ENCODE data around the gene COG5. TPM values are rescaled to one million over a fixed set of nuclear protein-coding genes. Genes with fewer than 3 reads are reported as not detected.

Gene COG5
- total RNA-seq, 1 donor from 2014 or later = 29.8 TPM

DNA sequence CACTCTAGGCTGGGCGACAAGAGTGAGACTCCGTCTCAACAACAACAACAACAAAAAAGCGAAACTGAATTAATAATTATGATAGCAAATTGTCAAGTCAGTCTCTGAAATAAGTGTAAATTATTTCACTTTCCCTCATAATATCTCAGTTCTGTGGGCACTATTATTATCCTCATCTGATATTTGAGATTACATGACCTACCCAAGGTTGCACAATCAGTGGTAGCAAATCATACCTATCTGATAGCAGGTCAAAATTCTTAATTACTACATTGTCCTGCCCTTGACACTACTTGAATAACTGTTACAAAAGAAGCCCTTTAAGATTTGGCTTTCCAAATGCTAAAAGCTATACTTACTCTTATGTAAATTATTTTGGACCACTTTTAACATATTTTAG, 209.1 kb downstream of the COG5 start:
- no peak for DNase-seq (ENCODE audit: low spot score in 2 of 2)
- no peak for FAIRE-seq

GRCh38 chr7:107353701-107354100, 210.0 kb downstream of the COG5 start:
- no peak for FAIRE-seq

GRCh38 chr7:107345898-107346297, 217.8 kb downstream of the COG5 start:
- FAIRE-seq (no peak), DNase-seq (ENCODE audit: low spot score in 2 of 2) (no peak)

More at GRCh38 chr7:107353701-107354100, 210.0 kb downstream of the COG5 start:
- DNase-seq (ENCODE audit: low spot score in 2 of 2) = no peak

DNA sequence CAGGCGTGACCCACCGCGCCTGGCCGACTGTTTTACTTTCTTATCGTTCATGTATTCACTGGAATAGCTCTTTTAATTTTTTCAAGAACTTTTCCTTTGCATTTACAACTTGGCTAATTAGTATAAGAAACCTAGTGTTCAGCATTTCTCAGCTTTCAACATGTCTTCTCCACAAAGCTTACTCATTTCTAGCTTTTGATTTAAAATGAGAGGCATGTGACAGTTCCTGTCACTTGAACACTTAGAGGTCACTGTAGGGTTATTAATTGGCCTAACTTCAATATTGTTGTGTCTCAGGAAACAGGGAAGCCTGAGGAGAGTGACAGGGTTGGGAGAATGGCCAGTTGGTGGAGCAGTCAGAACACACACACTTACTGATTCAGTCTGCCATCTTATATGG, 218.9 kb downstream of the COG5 start:
- DNase-seq (ENCODE audit: low spot score in 2 of 2) (no peak), FAIRE-seq (no peak)

DNA sequence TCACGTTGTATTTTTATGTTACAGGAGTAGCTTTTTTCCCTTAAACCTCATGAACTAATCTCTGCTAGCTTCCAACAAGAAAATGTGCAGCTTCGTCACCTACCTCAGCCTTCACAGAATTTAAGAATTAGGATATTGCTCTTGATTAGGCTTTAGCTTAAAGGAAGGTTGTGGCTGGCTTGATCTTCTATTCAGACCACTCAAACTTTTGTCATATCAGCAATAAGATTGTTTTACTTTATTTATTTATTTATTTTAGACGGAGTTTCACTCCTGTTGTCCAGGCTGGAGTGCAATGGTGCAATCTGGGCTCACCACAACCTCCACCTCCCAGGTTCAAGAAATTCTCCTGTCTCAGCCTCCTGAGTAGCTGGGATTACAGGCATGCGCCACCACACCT, 219.4 kb downstream of the COG5 start:
- FAIRE-seq (no peak), DNase-seq (ENCODE audit: low spot score in 2 of 2) (no peak)

GRCh38 chr7:107338080-107338479, 225.6 kb downstream of the COG5 start:
- no peak for FAIRE-seq
- DNase-seq (ENCODE audit: low spot score in 2 of 2) = no peak

GRCh38 chr7:107332488-107333269, 231.0 kb downstream of the COG5 start:
- DNase-seq (ENCODE audit: low spot score in 2 of 2) (no peak), FAIRE-seq (no peak)

GRCh38 chr7:107330478-107330877, 233.2 kb downstream of the COG5 start:
- FAIRE-seq (no peak), DNase-seq (ENCODE audit: low spot score in 2 of 2) (no peak)

DNA sequence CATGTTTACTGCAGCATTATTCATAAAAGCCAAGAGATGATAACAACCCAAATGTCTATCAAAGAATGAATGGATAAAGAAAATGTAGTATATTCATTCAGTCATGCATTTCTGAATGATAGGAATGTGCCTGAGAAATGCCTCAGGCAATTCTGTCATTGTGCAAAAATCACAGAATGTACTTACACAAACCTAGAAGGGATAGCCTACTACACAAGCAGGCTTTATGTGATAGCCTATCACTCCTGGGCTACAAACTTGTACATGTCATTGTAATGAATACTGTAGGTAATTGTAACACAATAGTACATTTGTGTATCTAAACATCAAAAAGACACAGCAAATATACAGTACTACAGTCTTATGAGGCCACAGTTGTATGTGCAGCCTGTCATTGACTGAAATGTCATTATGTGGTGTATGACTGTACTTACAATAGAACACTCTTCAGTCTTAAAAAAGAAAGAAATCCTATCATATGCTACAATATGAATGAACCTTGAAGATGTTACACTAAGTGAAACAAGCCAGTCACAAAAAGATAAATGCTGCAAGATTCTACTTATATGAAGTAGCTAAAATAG, 235.6 kb downstream of the COG5 start:
- FAIRE-seq = no peak
- no peak for DNase-seq (ENCODE audit: low spot score in 2 of 2)

GRCh38 chr7:107326061-107326460, 237.7 kb downstream of the COG5 start:
- DNase-seq (ENCODE audit: low spot score in 2 of 2) = no peak
- no peak for FAIRE-seq

- no peak for DNase-seq (ENCODE audit: low spot score in 2 of 2)
- no peak for FAIRE-seq
These were observed 241.7 kb downstream of the COG5 start for GRCh38 chr7:107322015-107322414.

DNA sequence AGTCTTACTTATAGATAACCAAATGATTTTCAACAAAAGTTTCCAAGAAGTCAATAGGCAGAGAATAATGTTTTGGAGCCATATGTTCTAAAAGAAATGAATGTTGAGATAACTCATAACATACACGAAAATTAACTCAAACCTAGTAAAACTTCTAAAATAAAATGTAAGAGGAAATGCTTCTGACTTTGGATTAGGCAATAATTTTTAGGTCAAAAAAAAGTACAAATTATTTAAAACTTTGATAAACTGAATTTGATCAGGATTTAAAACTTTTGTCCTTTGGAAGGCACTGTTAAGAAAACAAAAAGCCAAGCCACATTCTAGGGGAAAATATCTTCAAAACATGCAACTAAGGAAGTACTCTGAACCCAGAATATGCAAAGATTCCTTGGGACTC, 242.1 kb downstream of the COG5 start:
- no peak for FAIRE-seq
- no peak for DNase-seq (ENCODE audit: low spot score in 2 of 2)

DNA sequence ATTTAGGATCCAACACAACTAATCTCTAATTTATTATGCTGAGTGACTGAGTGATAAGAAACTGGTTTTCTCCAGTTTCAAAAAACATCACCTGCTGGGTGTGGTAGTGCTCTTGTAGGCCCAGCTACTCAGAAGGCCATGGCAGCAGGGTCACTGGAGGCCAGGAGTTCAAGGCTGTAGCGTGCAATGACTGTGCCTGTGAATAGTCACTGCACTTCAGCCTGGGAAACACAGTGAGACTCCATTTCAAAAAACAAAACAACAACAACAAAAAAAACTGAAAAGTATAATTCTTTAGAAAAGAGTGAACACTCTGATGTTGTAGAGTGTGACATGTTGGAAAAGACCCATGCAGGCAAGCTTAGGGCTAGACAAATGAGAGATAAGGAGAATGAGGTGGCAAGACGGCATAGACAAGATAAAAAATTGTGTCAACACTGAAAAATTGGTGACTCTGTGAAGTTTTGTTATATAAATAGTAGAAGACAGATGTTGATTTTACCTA, 243.9 kb downstream of the COG5 start:
- DNase-seq (ENCODE audit: low spot score in 2 of 2) (no peak), FAIRE-seq (no peak)

- FAIRE-seq = no peak
These were observed 245.1 kb downstream of the COG5 start for GRCh38 chr7:107318523-107319160.

DNA sequence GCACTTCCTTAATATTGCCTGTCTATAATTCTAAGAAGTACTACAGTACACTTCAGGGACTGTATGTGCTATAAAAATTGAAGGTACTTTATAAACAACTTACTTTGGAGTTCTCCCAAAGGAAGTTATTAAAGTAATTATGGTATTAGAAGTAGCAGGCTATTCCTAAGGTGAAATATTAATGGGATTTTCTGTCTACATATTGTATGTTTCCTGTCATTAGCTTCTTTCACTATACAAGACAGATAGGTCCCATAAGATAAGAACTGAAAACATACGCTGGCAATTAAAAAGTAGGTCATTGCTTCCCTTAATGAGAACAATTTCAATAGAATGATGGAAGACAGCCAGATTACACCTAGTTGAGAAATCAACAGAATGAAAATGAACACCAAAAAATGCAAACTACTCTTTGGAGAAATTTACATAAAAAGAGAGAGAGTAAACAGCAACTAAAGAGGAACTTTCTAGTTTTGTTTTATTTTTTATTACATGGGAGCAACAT, 248.0 kb downstream of the COG5 start:
- DNase-seq (ENCODE audit: low spot score in 2 of 2) (no peak), FAIRE-seq (no peak)

More at GRCh38 chr7:107318523-107319160, 245.1 kb downstream of the COG5 start:
- no peak for DNase-seq (ENCODE audit: low spot score in 2 of 2)

GRCh38 chr7:107313355-107313754, 250.4 kb downstream of the COG5 start:
- FAIRE-seq = no peak
- no peak for DNase-seq (ENCODE audit: low spot score in 2 of 2)

- DNase-seq (ENCODE audit: low spot score in 2 of 2) (no peak), FAIRE-seq (no peak)
These were observed 251.3 kb downstream of the COG5 start for GRCh38 chr7:107312418-107312817.

DNA sequence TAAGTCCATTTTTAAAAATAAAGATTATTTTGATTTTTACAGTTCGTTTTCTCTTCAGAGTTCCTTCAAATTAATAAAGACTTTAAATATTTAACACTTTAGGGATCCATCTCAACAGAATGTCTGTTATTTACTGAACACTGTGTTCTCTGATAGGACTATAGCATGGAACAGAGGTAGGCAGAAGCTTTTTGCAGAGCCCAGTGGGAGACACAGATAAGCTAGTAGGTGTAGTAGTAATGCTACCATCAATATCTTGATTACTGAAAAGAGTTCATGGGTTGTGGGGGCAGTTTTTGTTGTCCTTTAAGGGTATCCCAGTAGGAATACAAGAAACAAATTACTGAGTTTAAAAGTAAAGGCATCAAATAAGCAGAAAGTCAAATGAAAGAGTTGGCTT, 254.4 kb downstream of the COG5 start:
- FAIRE-seq = no peak
- no peak for DNase-seq (ENCODE audit: low spot score in 2 of 2)

DNA sequence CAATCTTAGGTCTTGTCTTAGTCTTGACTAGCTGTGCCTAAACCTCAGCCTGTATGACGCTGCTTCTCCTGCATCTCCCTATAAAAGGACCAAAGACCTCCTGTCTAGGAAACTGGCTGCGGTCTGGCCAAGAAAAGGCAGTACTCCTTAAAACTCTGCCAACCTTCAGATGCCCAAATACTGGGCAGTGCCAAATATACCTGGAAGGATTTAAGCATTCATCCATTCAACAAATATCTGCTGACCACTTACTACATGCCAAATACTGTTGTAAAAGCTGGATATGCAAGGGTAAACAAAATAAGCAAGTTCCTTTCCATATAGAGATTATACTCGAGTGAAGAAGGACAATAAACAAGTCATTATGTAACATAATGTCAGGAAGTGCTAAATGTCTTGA, 259.1 kb downstream of the COG5 start:
- DNase-seq (ENCODE audit: low spot score in 2 of 2) = no peak
- FAIRE-seq = no peak

DNA sequence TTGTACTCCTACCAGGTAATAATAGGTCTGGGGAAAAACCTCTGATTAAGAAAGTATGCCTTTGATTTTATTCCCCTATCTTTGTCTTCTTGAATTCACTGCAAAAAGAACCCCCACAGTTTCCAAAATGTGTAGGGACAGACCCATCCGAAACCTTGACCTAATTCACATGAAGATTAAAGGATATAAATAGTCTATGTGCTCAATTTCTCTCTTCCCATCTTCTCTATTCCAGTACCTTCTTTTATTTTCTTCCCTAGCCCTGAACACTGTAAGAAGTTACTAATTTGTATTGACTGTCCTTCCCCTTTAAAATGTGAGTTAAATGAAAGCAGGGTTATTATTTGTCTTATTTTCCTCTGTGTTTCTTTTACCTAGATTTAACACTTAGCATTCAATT, 259.7 kb downstream of the COG5 start:
- FAIRE-seq = no peak
- DNase-seq (ENCODE audit: low spot score in 2 of 2) = no peak

- FAIRE-seq (no peak), DNase-seq (ENCODE audit: low spot score in 2 of 2) (no peak)
These were observed 261.4 kb downstream of the COG5 start for GRCh38 chr7:107302250-107302847.
